Endodermal cell (in vitro differentiated cells): ENCODE data around the gene HS6ST2. TPM values are rescaled to one million over a fixed set of nuclear protein-coding genes. Genes with fewer than 3 reads are reported as not detected.
A peak's percentile ranks its signal among the peaks of the same experiment; 100 is the strongest.

Experiments
- DNase-seq: peaks from one replicate; pipeline ENCODE4 v3.0.0-alpha.2; 2017
- H3K27ac ChIP-seq: 2 replicates; pipeline ENCODE4 v1.5.1; 2013; ENCODE audit warnings: mild to moderate bottlenecking, low read depth, low read length, moderate library complexity
- H3K27me3 ChIP-seq: 2 replicates; pipeline ENCODE4 v1.6.1; 2013; ENCODE audit warnings: mild to moderate bottlenecking, low read length, moderate library complexity; ENCODE audit not compliant: insufficient read depth, control insufficient read depth, poor library complexity, severe bottlenecking
- H3K36me3 ChIP-seq: 2 replicates; pipeline ENCODE4 v1.7.0; 2013; ENCODE audit warnings: mild to moderate bottlenecking, low read length, moderate library complexity; ENCODE audit not compliant: control insufficient read depth, insufficient read depth
- H3K4me1 ChIP-seq: one replicate; pipeline ENCODE4 v1.7.0; 2013; ENCODE audit warnings: low read length; ENCODE audit not compliant: control insufficient read depth, insufficient read depth
- H3K4me3 ChIP-seq: 2 replicates; pipeline ENCODE4 v1.5.1; 2013; ENCODE audit warnings: mild to moderate bottlenecking, low read length, moderate library complexity
- H3K9ac ChIP-seq: 2 replicates; pipeline ENCODE4 v1.6.1; 2013; ENCODE audit warnings: mild to moderate bottlenecking, low read length, moderate library complexity; ENCODE audit not compliant: poor library complexity, severe bottlenecking; ENCODE audit errors: extremely low read depth
- H3K9me3 ChIP-seq: 2 replicates; pipeline ENCODE4 v1.6.1; 2013; ENCODE audit warnings: mild to moderate bottlenecking, low read length, moderate library complexity; ENCODE audit not compliant: control insufficient read depth
- H3K27ac Mint-ChIP-seq: 2 replicates; pipeline ENCODE4 v1.8.0; 2020; ENCODE audit warnings: mixed read lengths
- H3K27me3 Mint-ChIP-seq: 2 replicates; pipeline ENCODE4 v1.8.0; 2021; ENCODE audit warnings: mild to moderate bottlenecking, mixed read lengths; ENCODE audit not compliant: insufficient read depth
- H3K36me3 Mint-ChIP-seq: 2 replicates; pipeline ENCODE4 v1.8.0; 2020; ENCODE audit warnings: low read depth, mixed read lengths
- H3K4me1 Mint-ChIP-seq: 2 replicates; pipeline ENCODE4 v1.8.0; 2020; ENCODE audit warnings: mixed read lengths
- H3K4me3 Mint-ChIP-seq: 2 replicates; pipeline ENCODE4 v1.8.0; 2020; ENCODE audit warnings: mild to moderate bottlenecking, moderate library complexity, mixed read lengths
- H3K9me3 Mint-ChIP-seq: 2 replicates; pipeline ENCODE4 v1.8.0; 2020; ENCODE audit warnings: mild to moderate bottlenecking, mixed read lengths
- WGBS, 2 experiments: methylation state at CpG; one replicate each; pipeline versions ENCODE4 v1.1.5 to v1.1.7; 2013; ENCODE audit warnings: missing lambda C conversion rate in 2 of 2, mixed read lengths in 1 of 2; ENCODE audit not compliant: insufficient coverage in 1 of 2, insufficient read length in 1 of 2; 5-methylcytosine and 5-hydroxymethylcytosine counted together
- total RNA-seq, 2 donors: library from RNA; stranded (reverse); fragmentation: NEBNext Ultra II Directional in 1 of 2; extraction: Animal tissue kit (Norgen Biotek cat#: 25700) in 1 of 2; gene quantifications; 2 replicates in 1 of 2; 3 replicates in 1 of 2; pipeline ENCODE4 v1.2.1, GENCODE V29; 2021
- TF ChIP-seq, protein P1 (sequence below): fragments of 200-600 bp; sonication (generic); conservative IDR thresholded peaks from 2 replicates; pipeline ENCODE4 v1.5.0; 2021; ENCODE audit warnings: antibody characterized with exemption, mild to moderate bottlenecking

Gene HS6ST2
- total RNA-seq, 2 donors from 2014 or later, result 4.1 to 19.4 TPM

GRCh38 chrX:132961511-132961910 lies 3.1 kb upstream of the HS6ST2 start:
- H3K4me3 Mint-ChIP-seq, result no peak overlapping the region
- H3K9ac ChIP-seq, result no peak overlapping the region
- no peaks in the 10 kb centered on the region for H3K9me3 ChIP-seq
- H3K27ac Mint-ChIP-seq, result no peak overlapping the region
- TF ChIP-seq, protein P1, sequence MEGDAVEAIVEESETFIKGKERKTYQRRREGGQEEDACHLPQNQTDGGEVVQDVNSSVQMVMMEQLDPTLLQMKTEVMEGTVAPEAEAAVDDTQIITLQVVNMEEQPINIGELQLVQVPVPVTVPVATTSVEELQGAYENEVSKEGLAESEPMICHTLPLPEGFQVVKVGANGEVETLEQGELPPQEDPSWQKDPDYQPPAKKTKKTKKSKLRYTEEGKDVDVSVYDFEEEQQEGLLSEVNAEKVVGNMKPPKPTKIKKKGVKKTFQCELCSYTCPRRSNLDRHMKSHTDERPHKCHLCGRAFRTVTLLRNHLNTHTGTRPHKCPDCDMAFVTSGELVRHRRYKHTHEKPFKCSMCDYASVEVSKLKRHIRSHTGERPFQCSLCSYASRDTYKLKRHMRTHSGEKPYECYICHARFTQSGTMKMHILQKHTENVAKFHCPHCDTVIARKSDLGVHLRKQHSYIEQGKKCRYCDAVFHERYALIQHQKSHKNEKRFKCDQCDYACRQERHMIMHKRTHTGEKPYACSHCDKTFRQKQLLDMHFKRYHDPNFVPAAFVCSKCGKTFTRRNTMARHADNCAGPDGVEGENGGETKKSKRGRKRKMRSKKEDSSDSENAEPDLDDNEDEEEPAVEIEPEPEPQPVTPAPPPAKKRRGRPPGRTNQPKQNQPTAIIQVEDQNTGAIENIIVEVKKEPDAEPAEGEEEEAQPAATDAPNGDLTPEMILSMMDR, result no peak
- no peak for DNase-seq
- no peaks in the 10 kb centered on the region for H3K9me3 Mint-ChIP-seq
- 95 to 100% methylated on average over 1 of the region's 1 CpG for WGBS, 2 experiments
- peaks cover 18% of the 10 kb centered on the region for H3K4me1 Mint-ChIP-seq
- peaks cover 28% of the 10 kb centered on the region for H3K27me3 ChIP-seq
- H3K4me3 ChIP-seq, result no peak overlapping the region
- H3K27ac ChIP-seq, result no peak overlapping the region
- no peaks in the 10 kb centered on the region for H3K4me1 ChIP-seq
- H3K27me3 Mint-ChIP-seq, result peaks cover 47% of the 10 kb centered on the region
- no peaks in the 10 kb centered on the region for H3K36me3 ChIP-seq
- no peaks in the 10 kb centered on the region for H3K36me3 Mint-ChIP-seq

DNA sequence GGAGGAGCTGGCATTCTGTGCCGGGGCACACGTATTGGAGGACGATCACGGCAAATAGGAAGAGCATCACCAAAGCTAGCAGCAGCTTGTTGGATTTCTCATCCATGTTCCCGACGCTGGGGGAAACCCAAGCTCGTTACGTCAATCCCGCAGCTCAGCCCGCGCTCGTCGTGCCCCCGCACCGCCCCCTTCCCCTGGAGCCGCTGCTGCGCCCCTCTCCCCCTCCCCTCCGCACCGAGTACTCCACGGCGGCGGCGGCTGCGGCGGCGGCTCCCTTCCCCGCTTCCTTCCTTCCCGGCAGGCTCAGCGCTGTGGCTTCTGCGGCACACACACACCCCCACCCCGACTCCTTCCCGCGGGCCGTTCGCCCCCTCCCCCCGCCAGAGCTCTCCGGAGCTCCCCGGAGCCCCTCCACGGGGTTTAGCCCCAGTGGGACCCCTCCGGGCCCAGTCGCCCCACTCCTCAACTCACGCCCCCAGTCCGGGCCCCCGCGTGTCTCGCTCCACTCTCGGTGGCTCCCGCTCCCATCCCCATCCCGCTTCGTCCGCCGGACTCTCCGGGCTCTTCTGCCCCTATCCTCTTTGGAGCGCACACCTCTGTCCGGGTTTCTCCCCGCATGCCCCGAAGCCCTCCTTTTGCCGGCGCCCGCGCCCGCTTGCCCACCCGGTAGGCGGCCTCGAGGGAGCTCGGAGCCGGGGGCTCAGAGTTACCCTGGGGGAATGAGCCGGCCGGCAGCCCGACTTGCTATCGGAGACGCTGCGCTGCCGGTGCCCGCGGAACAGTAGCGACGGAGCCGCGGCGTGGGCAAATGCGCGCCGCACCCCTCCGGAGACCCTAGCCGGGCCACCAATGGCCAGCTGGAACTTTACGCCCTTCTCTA lies 978 bp downstream of the HS6ST2 start:
- no peak for DNase-seq
- H3K27me3 Mint-ChIP-seq, result peaks cover 71% of the 10 kb centered on the region
- Histone ChIP-seq H3K27ac (no peak overlapping the region), H3K4me3 (peak overlapping the region; percentile 76), H3K27me3 (peaks cover 54% of the 10 kb centered on the region), H3K9me3 (no peaks in the 10 kb centered on the region), H3K4me1 (no peaks in the 10 kb centered on the region), H3K9ac (no peak overlapping the region), H3K36me3 (no peaks in the 10 kb centered on the region)
- no peaks in the 10 kb centered on the region for H3K36me3 Mint-ChIP-seq
- H3K4me3 Mint-ChIP-seq, result peak overlapping the region; percentile 61
- TF ChIP-seq, protein P1, result no peak
- H3K9me3 Mint-ChIP-seq, result no peaks in the 10 kb centered on the region
- WGBS, 2 experiments, result 0 to 1% methylated on average over 1 to 73 of the region's 87 CpGs
- peak overlapping the region; percentile 85 for H3K27ac Mint-ChIP-seq
- H3K4me1 Mint-ChIP-seq, result peaks cover 33% of the 10 kb centered on the region

GRCh38 chrX:132956421-132957210 lies 1.8 kb downstream of the HS6ST2 start:
- Mint-ChIP-seq H3K9me3 (no peaks in the 10 kb centered on the region), H3K4me1 (peaks cover 33% of the 10 kb centered on the region), H3K27ac (no peak overlapping the region), H3K36me3 (no peaks in the 10 kb centered on the region), H3K27me3 (peaks cover 71% of the 10 kb centered on the region), H3K4me3 (peak overlapping the region; percentile 61)
- TF ChIP-seq, protein P1, result peak; percentile 19
- Histone ChIP-seq H3K9ac (no peak overlapping the region), H3K9me3 (no peaks in the 10 kb centered on the region), H3K4me1 (no peaks in the 10 kb centered on the region), H3K27me3 (peaks cover 54% of the 10 kb centered on the region), H3K36me3 (no peaks in the 10 kb centered on the region), H3K27ac (no peak overlapping the region), H3K4me3 (peak overlapping the region; percentile 76)
- WGBS, 2 experiments, result 0 to 1% methylated on average over 11 to 83 of the region's 83 CpGs
- peak; percentile 73 for DNase-seq
